Memory B cell (primary cell): ENCODE data around the gene MRPL18.

Experiments used
- ATAC-seq: fragments of 150-1000 bp; cut with Tn5 transposase; 2 replicates; pipeline ENCODE4 v1.10.0; 2021; ENCODE audit warnings: low read depth, mild to moderate bottlenecking, moderate library complexity
- DNase-seq, 2 donors: peaks; one replicate each; pipeline ENCODE4 v3.0.0; 2022; ENCODE audit warnings: low spot score in 2 of 2
- H3K27ac Mint-ChIP-seq: one replicate; pipeline ENCODE4 v1.8.0; 2022; ENCODE audit warnings: mild to moderate bottlenecking, moderate library complexity, mixed read lengths
- H3K27me3 Mint-ChIP-seq: one replicate; pipeline ENCODE4 v1.8.0; 2022; ENCODE audit warnings: mixed read lengths
- H3K36me3 Mint-ChIP-seq: one replicate; pipeline ENCODE4 v1.8.0; 2022; ENCODE audit warnings: mild to moderate bottlenecking, mixed read lengths
- H3K4me1 Mint-ChIP-seq: one replicate; pipeline ENCODE4 v1.8.0; 2022; ENCODE audit warnings: mixed read lengths
- H3K4me3 Mint-ChIP-seq: one replicate; pipeline ENCODE4 v1.8.0; 2022; ENCODE audit warnings: mild to moderate bottlenecking, moderate library complexity, mixed read lengths
- H3K9me3 Mint-ChIP-seq: one replicate; pipeline ENCODE4 v1.8.0; 2022; ENCODE audit warnings: mixed read lengths

MRPL18 gene

DNA sequence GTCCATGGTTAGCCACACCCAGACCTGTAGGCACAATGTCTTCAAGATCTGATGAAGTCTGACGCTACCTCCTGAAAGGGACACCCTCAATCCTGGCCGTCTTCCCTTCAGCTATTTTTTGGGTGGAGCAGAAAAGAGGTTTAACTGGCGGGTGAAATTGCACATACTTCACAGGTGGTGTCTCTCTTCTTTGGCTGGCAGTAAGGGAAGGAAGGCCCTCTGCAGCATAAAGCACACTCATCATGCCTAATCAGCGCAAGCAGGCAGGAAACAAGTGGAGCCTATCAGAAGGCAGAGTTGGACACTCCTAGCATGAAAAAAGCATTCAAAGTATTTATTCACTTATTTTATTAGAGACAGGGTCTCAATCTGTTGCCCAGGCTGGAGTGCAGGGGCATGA lies 42.7 kb downstream of the MRPL18 start:
- Mint-ChIP-seq H3K36me3 (no peaks in the 10 kb centered on the region), H3K9me3 (no peaks in the 10 kb centered on the region), H3K27me3 (peaks cover 8% of the 10 kb centered on the region), H3K27ac (no peak overlapping the region), H3K4me3 (no peak overlapping the region), H3K4me1 (peaks cover 8% of the 10 kb centered on the region)
- DNase-seq (no peak), ATAC-seq (no peak)

DNA sequence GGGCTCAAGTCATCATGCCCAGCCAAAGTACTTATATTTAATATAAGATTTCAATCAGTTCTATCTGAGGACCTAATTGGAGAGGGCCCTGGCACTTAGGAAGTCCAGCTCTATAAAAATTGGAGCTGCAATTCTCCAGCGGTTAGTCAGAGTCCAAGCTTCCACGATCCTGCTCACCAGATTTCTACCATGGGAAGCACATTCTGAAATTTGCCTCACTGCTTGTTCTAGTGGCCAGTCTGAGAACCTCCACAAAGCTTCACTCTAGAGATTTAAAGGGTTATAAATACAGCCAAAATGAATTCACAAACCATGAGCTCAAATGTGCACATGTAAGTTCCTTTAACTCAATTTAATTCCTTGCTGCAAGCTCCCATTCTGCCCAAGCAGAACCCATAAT lies 43.3 kb downstream of the MRPL18 start:
- H3K4me1 Mint-ChIP-seq: peaks cover 8% of the 10 kb centered on the region
- peaks cover 13% of the 10 kb centered on the region for H3K27me3 Mint-ChIP-seq
- H3K4me3 Mint-ChIP-seq: no peak overlapping the region
- no peak for ATAC-seq
- DNase-seq: no peak
- H3K27ac Mint-ChIP-seq: no peak overlapping the region
- H3K9me3 Mint-ChIP-seq: no peaks in the 10 kb centered on the region
- H3K36me3 Mint-ChIP-seq: no peaks in the 10 kb centered on the region

DNA sequence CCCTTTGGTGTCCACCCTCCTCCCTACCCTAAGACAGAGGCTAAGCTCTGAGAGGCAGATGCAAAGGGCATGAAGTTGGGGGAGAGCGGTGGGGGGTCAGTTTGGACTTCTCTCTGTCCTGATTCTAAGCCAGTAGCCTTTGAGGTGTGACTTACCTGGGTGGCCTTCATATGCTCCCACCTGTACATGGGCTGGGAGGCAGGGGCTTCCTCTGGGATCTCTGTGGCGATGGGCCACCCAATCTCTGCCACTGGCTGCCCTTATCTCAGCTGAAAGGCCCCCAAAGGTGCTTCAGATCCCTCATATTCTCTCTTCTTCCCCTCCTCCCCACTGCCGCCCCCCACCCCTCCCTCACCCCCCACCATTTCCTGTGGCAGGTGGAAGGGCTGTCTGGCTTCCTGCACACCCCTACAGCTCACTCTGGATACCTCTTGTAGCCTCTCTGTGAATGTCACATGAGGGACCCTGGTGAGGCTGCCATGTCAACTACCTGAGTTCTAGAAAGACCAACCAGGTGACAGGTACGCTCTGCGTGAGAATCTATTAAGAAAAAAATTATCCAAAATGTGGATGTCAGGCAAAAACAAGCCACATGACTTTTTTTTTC lies 43.8 kb downstream of the MRPL18 start:
- H3K9me3 Mint-ChIP-seq: no peaks in the 10 kb centered on the region
- no peak overlapping the region for H3K27ac Mint-ChIP-seq
- peaks cover 8% of the 10 kb centered on the region for H3K4me1 Mint-ChIP-seq
- DNase-seq (no peak), ATAC-seq (no peak)
- no peak overlapping the region for H3K4me3 Mint-ChIP-seq
- no peaks in the 10 kb centered on the region for H3K36me3 Mint-ChIP-seq
- peaks cover 13% of the 10 kb centered on the region for H3K27me3 Mint-ChIP-seq

DNA sequence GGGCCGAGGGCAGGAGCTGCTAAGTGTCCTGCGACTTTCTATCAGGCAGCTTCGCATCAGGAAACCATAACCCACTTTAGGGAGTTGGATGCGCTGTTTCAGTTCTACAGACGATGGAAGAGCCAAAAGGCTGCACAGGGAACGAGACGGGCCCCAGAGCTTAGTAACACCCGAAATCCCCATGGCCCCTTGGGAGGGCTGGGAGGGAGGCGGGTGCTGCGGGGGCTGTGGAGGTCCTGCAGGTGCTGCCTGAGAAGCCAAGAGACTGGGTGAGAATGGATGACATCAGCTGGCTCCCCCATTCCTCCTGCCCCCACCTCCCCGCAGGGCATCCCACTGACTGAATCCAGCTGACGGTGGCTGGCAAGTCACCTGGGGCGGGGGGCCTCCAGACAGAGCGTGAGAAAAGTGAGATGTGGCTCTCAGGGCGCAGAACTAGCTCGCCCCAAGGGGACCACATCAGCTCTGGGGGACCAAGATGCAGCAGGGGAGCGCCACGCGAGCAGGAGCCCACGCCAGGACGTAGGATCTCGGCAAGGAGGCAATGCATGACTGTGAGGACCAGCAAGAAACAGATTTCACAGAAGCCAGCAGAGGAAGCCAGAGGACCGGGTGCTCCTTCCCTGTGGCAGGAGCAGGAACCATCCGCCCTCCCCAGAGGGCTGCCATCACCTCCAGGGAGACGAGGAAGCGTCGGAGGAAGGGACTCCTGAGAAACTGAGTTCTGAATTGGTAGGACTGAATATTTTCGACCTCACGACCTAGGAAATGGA lies 46.6 kb downstream of the MRPL18 start:
- no peaks in the 10 kb centered on the region for H3K9me3 Mint-ChIP-seq
- no peak for ATAC-seq
- no peak overlapping the region for H3K4me3 Mint-ChIP-seq
- peaks cover 13% of the 10 kb centered on the region for H3K27me3 Mint-ChIP-seq
- H3K27ac Mint-ChIP-seq: no peak overlapping the region
- no peaks in the 10 kb centered on the region for H3K4me1 Mint-ChIP-seq
- no peak for DNase-seq
- H3K36me3 Mint-ChIP-seq: no peaks in the 10 kb centered on the region

DNA sequence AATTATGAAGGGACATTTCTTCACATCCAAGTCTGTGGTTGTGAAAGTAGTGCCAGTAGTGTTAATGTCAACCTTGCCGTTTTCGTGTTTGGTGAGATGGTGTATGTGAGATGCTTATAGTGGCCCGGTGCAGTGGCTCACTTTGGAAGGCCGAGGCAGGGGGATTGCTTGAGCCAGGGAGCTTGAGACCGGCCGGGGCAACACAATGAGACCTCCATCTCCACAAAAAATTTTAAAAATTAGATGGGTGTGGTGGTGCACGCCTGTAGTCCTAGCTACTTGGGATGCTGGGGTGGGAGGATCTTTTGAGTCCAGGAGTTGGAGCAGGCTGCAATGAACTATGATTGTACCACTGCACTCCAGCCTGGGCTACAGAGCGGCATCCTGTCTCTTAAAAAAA lies 47.2 kb downstream of the MRPL18 start:
- H3K27ac Mint-ChIP-seq: no peak overlapping the region
- H3K27me3 Mint-ChIP-seq: peaks cover 13% of the 10 kb centered on the region
- no peaks in the 10 kb centered on the region for H3K4me1 Mint-ChIP-seq
- no peaks in the 10 kb centered on the region for H3K9me3 Mint-ChIP-seq
- no peak for ATAC-seq
- no peak overlapping the region for H3K4me3 Mint-ChIP-seq
- H3K36me3 Mint-ChIP-seq: no peaks in the 10 kb centered on the region
- DNase-seq: no peak

DNA sequence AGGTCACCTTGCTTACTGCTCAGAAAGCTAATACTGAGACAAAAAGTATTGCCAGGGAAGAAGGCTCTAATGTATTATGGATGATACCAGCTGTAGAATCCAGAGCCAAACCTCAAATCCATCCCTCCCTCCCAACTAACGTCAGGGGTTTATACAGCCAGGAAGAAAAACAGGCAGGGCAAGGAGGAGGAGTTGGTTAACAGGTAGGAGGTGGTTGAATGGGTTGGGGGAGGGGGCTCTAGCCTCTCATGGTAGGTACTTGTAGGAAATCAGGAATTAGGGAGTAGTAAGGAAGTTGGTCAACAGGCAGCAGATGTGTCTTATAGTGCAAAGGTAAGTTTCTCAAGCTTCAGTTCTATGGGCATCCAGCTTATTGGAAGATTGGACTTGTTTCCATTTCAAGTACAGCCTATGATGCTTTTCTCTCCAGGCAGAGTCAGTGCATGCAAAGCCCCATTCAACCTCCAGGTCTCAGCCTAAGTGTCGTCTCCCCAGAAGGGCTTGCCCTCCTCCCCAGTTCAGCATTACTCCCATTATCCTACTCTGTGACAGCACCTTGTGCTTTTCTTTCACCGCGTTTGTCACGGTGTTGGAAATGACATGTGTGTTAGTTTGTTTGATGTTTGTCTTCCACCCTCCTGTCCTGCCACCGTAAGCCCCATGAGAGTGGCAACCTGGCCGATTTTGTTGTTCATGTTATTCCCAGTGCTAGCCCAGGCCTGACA lies 47.9 kb downstream of the MRPL18 start:
- ATAC-seq: no peak
- Mint-ChIP-seq H3K27ac (no peak overlapping the region), H3K27me3 (peaks cover 13% of the 10 kb centered on the region), H3K4me1 (no peaks in the 10 kb centered on the region), H3K9me3 (no peaks in the 10 kb centered on the region), H3K4me3 (no peak overlapping the region), H3K36me3 (no peaks in the 10 kb centered on the region)
- DNase-seq: no peak

DNA sequence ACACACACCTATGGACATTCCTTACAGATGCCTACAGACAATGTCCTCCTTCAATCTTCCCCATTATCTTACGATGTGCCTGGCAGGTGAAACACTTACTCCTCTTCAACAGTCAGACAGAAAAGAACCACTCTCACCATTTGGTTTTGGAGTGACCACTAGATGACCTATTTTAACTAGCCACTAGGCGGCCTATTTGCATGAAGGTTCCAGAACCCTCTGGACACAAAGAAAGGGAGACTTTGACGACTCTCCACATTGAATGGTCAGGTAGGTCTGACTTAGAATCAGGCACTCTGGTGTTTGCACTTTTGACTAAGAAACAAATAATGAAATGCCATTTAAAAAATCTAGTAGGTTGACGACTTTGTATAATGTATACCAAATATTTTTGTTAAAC lies 51.8 kb downstream of the MRPL18 start:
- Mint-ChIP-seq H3K27ac (no peak overlapping the region), H3K9me3 (no peaks in the 10 kb centered on the region), H3K4me1 (no peaks in the 10 kb centered on the region), H3K4me3 (no peak overlapping the region), H3K27me3 (peaks cover 9% of the 10 kb centered on the region), H3K36me3 (no peaks in the 10 kb centered on the region)
- no peak for ATAC-seq
- DNase-seq: no peak

DNA sequence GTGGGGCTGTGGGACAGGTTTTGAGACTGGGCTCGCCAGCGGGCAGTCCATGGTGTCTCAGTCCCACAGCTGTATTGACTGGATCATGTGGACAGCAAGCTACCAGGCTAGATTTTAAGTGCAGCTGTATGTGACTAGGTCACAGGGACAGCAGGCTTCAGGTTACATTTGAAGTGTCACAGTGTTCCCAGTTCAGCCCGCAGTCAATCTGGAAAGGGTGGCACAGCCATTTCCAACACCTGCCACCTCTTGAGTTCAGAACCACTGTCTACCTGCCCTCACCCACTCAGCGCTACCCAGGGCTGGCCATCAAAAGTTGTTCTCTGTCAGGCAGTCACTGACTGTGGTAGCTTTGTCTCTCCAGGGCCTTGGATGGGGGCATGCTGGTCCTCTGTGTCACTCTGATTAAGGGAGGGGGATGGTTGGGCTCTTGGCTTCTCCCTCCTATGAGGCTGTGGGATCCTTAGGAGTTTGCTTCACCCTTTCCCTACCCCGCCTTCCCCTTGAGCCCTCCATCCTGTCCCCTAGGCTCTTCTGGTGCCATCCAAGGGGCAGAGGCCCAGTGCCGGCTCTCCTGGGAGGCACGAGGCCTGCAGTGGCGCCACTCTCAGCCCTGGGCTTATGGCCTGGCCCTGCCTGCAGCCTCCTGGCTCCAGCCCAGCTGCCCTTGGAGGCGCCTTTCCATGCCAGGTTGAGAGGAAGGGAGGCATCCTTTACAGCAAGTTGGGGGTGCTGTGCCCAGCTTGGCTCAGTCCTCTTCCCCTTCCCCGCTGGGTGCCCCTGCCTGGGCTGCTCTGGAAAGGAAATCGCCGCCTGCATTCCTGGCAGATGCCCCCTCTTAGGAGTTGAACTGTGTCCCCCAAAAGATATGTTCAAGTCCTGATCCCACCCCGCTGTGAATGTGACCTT lies 54.7 kb downstream of the MRPL18 start:
- Mint-ChIP-seq H3K27me3 (peaks cover under 1% of the 10 kb centered on the region), H3K36me3 (peaks cover 3% of the 10 kb centered on the region), H3K4me3 (no peak overlapping the region), H3K27ac (no peak overlapping the region), H3K4me1 (no peaks in the 10 kb centered on the region), H3K9me3 (peaks cover 8% of the 10 kb centered on the region)
- DNase-seq: no peak
- no peak for ATAC-seq
